GM12874 (cell line): ENCODE results near the gene COL4A6.

Experiments
- CTCF ChIP-seq: IDR thresholded peaks from 2 replicates; pipeline ENCODE4 v1.5.1; 2011; ENCODE audit warnings: low read depth, mild to moderate bottlenecking, control low read depth, low read length, moderate library complexity; ENCODE audit not compliant: insufficient read depth

COL4A6 gene

DNA sequence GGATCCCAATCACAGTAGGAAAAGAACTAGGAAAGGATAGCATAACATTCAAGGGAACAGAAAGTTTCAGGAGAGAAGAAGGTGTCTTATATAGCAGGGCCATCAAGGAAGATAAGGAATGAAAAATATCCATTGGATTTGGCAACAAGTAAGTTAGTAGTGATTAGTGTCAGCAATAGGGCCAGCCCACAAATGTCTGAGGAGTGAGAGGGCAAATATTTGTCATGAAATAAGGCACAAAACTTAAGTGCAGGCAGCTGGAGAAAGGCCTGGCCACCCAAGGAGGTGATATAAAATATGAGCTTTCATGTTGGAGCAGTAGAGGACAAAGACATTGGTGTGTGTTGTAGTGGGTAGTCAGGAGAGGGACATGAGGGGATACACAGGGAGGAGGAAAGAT is 132.1 kb downstream of the COL4A6 start:
- TF ChIP-seq CTCF = no peak

GRCh38 chrX:108304757-108305156 is 133.5 kb downstream of the COL4A6 start:
- no peak for TF ChIP-seq CTCF

GRCh38 chrX:108304210-108304609 is 134.0 kb downstream of the COL4A6 start:
- TF ChIP-seq CTCF = no peak

- TF ChIP-seq CTCF = no peak
Measured at GRCh38 chrX:108303682-108304081, 134.5 kb downstream of the COL4A6 start.

DNA sequence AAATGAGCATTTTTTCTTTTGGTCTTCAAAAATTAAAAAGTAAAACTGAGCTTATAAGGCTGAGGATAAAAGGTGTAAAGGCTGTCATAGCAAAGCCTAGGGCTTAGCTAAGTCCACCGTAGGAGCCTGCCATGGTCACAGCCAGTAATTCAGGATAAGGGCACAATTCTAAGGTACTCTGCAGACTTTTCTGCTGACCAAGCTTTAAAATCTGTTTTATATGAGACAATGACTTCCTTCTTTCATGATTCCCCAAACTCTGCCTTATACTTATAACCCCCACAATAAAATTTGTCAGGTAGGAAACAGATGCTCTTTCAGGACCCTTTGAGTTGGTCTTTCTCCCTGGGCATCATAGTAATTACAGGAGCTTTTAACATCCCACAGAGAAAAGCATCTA is 138.5 kb downstream of the COL4A6 start:
- no peak for TF ChIP-seq CTCF

DNA sequence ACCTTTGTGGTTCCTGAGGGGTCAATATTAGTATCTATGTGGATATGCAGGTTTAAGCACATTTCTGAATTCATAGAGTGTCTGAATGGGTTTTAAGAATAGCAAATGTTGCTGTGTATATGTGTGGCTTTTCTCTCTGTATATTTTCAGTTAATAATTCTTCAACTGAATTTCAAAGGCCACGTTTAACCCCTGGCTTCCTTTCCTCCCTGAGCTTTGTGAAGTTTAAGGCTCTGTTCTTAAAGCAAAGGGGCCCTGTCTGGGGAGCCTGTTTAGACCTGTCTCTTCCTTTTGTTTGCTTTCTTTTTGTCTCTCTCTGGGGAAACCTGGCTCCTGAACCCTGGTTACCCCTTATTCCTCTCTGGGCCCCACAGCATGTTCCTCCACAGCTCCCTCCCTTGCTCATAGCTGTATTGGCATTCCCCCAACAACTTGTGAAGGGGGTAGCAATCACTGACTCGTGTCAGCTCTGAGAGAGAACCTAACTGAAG is 139.1 kb downstream of the COL4A6 start:
- TF ChIP-seq CTCF = no peak

DNA sequence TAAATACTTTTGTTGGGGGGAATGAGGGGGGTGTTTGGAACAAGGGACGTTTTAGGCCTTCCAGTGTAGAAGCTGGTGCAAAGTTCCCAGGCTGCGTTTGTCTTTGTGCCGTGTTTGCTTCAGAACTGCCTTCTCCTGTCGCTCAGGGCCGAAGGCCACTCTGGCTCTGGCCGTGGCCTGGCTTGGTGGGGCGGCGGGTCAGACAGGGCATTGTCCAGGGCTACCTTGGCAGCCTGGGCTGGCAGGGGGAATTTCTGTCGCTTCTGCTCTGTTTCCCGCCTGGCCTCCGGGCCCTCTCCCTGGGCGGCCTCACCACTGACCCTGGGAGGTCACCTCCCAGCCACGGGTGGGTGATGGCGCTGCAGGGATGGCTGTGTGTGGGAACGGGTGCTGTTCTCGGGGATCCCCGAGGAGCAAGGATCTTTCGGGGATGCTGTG is 140.0 kb downstream of the COL4A6 start:
- no peak for TF ChIP-seq CTCF
